Transverse colon (tissue), 4 donors: ENCODE measurements around the gene LRBA. TPM values are rescaled to one million over a fixed set of nuclear protein-coding genes. Genes with fewer than 3 reads are reported as not detected.

Experiments
- DNase-seq: peaks from one replicate; pipeline ENCODE4 v3.0.0-alpha.2; 2019
- H3K27ac ChIP-seq, 4 donors: fragments of 200-600 bp; sonication (generic); 2 replicates each; pipeline ENCODE4 v1.5.1; 2016 to 2018; ENCODE audit warnings: inconsistent platforms in 4 of 4
- H3K27me3 ChIP-seq: fragments of 200-600 bp; sonication (generic); 2 replicates; pipeline ENCODE4 v1.5.1; 2017; ENCODE audit warnings: inconsistent platforms
- H3K36me3 ChIP-seq, 4 donors: fragments of 200-600 bp; sonication (generic); 2 replicates each; pipeline ENCODE4 v1.5.1; 2017 to 2019; ENCODE audit warnings: inconsistent platforms in 4 of 4
- H3K4me1 ChIP-seq, 4 donors: fragments of 200-600 bp; sonication (generic); 2 replicates each; pipeline ENCODE4 v1.5.1; 2017 to 2020; ENCODE audit warnings: inconsistent platforms in 4 of 4
- H3K4me3 ChIP-seq, 4 donors: fragments of 200-600 bp; sonication (generic); 1 replicate in 1 of 4; 2 replicates in 3 of 4; pipeline versions ENCODE4 v1.5.1 to v1.6.1; 2017 to 2019; ENCODE audit warnings: inconsistent platforms in 4 of 4
- H3K9me3 ChIP-seq, 2 donors: fragments of 200-600 bp; sonication (generic); 2 replicates each; pipeline ENCODE4 v1.5.1; 2017 to 2019; ENCODE audit warnings: inconsistent platforms in 2 of 2
- CTCF ChIP-seq, 5 experiments: fragments of 200-600 bp in 3 of 5; fragments of 450-650 bp in 2 of 5; sonication (generic) in 3 of 5; IDR thresholded peaks; 1 replicate in 2 of 5; 2 replicates in 3 of 5; pipeline ENCODE4 v1.5.1; 2016 to 2017; ENCODE audit warnings: antibody characterized with exemption in 5 of 5, inconsistent platforms in 3 of 5, mild to moderate bottlenecking in 2 of 5, moderate library complexity in 1 of 5
- EP300 ChIP-seq: sonication (generic); formaldehyde crosslinking; IDR thresholded peaks from one replicate; pipeline ENCODE4 v1.6.1; 2017; ENCODE audit warnings: antibody characterized with exemption, low read depth
- POLR2A ChIP-seq: fragments of 450-650 bp; IDR thresholded peaks from one replicate; pipeline ENCODE4 v1.6.1; 2016; ENCODE audit warnings: antibody characterized with exemption, mild to moderate bottlenecking, moderate library complexity
- POLR2AphosphoS5 ChIP-seq, 3 donors: sonication (generic); formaldehyde crosslinking; IDR thresholded peaks; one replicate each; pipeline ENCODE4 v1.6.1; 2016; ENCODE audit warnings: antibody characterized with exemption in 3 of 3
- WGBS, 2 donors: methylation state at CpG; one replicate each; pipeline ENCODE4 v1.1.5; 2018; ENCODE audit warnings: low coverage in 1 of 2; 5-methylcytosine and 5-hydroxymethylcytosine counted together
- in situ Hi-C, 4 donors: fragments of 200-750 bp; cut with MboI; loops; one replicate each; pipeline versions ENCODE4 v1.15.0 to v1.15.1; 2017; ENCODE audit warnings: low sequenced_read_pairs in 3 of 4, low pct_ligation_motif_present in 1 of 4, low pct_unique_long_range_greater_than_20kb in 1 of 4
- intact Hi-C: fragments of 100-400 bp; cut with DNase I; formaldehyde crosslinking; loops from one replicate; pipeline ENCODE4 v1.15.1; 2023; ENCODE audit warnings: low total_unique reads
- total RNA-seq, 4 donors: library from RNA; depleted of rRNA; stranded (reverse); fragments of >200 nt; gene quantifications; one replicate each; pipeline ENCODE4 v1.1.0, GENCODE V29; 2016

Gene LRBA
- total RNA-seq, 4 donors from 2014 or later: 82.7 to 125 (median 112) TPM

GRCh38 chr4:150332086-150332485, 683.0 kb downstream of the LRBA start:
- Histone ChIP-seq H3K27me3 (no peaks in the 10 kb centered on the region), H3K36me3 (no peaks in the 10 kb centered on the region), H3K4me3 (no peak overlapping the region), H3K4me1 (peaks cover 0 to 3% (median 0%) of the 10 kb centered on the region in 4 donors), H3K27ac (no peak overlapping the region), H3K9me3 (no peaks in the 10 kb centered on the region)
- in situ Hi-C loops (no loop called here), intact Hi-C loops (no loop called here)
- no peak for TF ChIP-seq EP300
- no peak for TF ChIP-seq POLR2AphosphoS5 (IDR thresholded peaks at IDR 0.05)
- TF ChIP-seq POLR2A: no peak
- TF ChIP-seq CTCF (IDR thresholded peaks at IDR 0.05): no peak
- DNase-seq: no peak

GRCh38 chr4:150329373-150329772, 685.7 kb downstream of the LRBA start:
- H3K4me3 ChIP-seq: no peak overlapping the region
- H3K27me3 ChIP-seq: no peaks in the 10 kb centered on the region
- no peaks in the 10 kb centered on the region for H3K4me1 ChIP-seq
- DNase-seq: no peak
- H3K27ac ChIP-seq: peak overlapping the region in 1 of 4 donors; percentile 3
- no peaks in the 10 kb centered on the region for H3K36me3 ChIP-seq
- in situ Hi-C loops: no loop called here
- no peaks in the 10 kb centered on the region for H3K9me3 ChIP-seq
- no peak for TF ChIP-seq EP300
- no peak for TF ChIP-seq POLR2AphosphoS5 (IDR thresholded peaks at IDR 0.05)
- TF ChIP-seq CTCF (IDR thresholded peaks at IDR 0.05): no peak
- TF ChIP-seq POLR2A: no peak
- intact Hi-C loops: no loop called here

DNA sequence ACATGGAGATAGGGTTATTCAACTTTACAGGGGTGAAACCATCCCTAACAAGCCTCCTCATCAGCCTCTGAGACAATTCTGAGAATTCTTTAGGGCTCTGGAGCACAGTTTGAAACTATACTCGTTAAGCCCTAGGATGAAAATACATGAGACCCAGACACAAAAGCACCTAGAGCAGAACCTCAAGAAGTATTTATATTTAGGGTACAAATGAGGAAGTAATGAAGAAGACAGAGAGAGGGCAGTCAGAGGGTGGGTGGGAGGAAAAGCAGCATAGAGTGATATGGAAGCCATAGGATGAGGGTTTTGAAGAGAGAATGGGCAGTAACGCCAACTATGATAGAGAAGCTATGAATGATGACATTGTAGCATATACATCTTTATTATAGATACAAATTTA, 686.6 kb downstream of the LRBA start:
- Histone ChIP-seq H3K4me1 (no peaks in the 10 kb centered on the region), H3K4me3 (no peak overlapping the region), H3K36me3 (no peaks in the 10 kb centered on the region), H3K27me3 (no peaks in the 10 kb centered on the region), H3K27ac (no peak overlapping the region), H3K9me3 (no peaks in the 10 kb centered on the region)
- intact Hi-C loops (no loop called here), in situ Hi-C loops (no loop called here)
- WGBS, 2 donors: 95 to 100% methylated on average over 2 of the region's 2 CpGs
- no peak for DNase-seq
- no peak for TF ChIP-seq EP300
- no peak for TF ChIP-seq POLR2A
- no peak for TF ChIP-seq POLR2AphosphoS5 (IDR thresholded peaks at IDR 0.05)
- TF ChIP-seq CTCF (IDR thresholded peaks at IDR 0.05): no peak

- 67 to 81% methylated on average over 1 to 3 of the region's 3 CpGs for WGBS, 2 donors
- Histone ChIP-seq H3K9me3 (no peaks in the 10 kb centered on the region), H3K4me1 (no peaks in the 10 kb centered on the region), H3K36me3 (no peaks in the 10 kb centered on the region), H3K27ac (peak overlapping the region in 1 of 4 donors; percentile 2), H3K4me3 (no peak overlapping the region), H3K27me3 (no peaks in the 10 kb centered on the region)
- intact Hi-C loops: no loop called here
- TF ChIP-seq EP300: no peak
- TF ChIP-seq POLR2AphosphoS5 (IDR thresholded peaks at IDR 0.05): no peak
- TF ChIP-seq CTCF (IDR thresholded peaks at IDR 0.05): no peak
- no peak for TF ChIP-seq POLR2A
- no peak for DNase-seq
- in situ Hi-C loops: no loop called here
These were observed 687.8 kb downstream of the LRBA start for GRCh38 chr4:150327262-150327780.
